Fibroblast of lung (primary cell): ENCODE measurements around the gene MCEMP1.

Source experiments
- EZH2 ChIP-seq: IDR thresholded peaks from 2 replicates; pipeline ENCODE4 v1.5.1; 2012; ENCODE audit warnings: low read length, control low read depth, mild to moderate bottlenecking; ENCODE audit errors: missing control alignments
- TF ChIP-seq, protein P1 (sequence below), 2 donors: IDR thresholded peaks in 1 of 2; conservative IDR thresholded peaks in 1 of 2; 1 replicate in 1 of 2; 2 replicates in 1 of 2; pipeline ENCODE4 v1.5.1; 2011 to 2012; ENCODE audit warnings: low read length in 2 of 2, control low read depth in 1 of 2, inconsistent platforms in 1 of 2, low read depth in 1 of 2, mild to moderate bottlenecking in 1 of 2

DNA sequence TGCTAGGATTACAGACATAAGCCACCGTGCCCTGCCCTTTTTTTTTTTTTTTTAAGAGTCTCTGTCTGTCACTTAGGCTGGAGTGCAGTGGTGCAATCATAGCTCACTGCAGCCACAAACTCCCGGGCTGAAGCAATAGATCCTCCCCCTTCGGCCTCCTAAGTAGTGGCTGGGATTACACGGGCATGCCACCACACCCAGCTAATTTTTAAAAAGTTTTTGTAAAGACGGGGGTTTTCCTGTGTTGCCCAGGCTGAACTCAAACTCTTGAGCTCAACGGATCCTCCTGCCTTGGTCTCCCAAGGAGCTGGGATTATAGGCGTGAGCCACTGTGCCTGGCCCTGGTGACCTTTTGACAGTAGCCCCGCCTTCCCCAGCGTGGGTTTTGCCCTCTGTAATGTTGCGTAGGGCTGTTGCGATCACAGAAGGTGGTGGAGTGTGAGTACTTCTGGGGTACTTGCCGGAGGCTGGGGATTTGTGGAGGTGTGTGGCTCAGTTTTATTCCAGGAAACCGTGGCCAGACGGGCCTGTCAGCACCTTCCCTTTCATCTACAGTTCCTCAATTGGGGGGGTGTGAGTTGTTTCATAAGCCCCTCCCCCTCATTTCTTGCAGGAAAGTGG is 19.6 kb upstream of the MCEMP1 start:
- TF ChIP-seq, protein P1, sequence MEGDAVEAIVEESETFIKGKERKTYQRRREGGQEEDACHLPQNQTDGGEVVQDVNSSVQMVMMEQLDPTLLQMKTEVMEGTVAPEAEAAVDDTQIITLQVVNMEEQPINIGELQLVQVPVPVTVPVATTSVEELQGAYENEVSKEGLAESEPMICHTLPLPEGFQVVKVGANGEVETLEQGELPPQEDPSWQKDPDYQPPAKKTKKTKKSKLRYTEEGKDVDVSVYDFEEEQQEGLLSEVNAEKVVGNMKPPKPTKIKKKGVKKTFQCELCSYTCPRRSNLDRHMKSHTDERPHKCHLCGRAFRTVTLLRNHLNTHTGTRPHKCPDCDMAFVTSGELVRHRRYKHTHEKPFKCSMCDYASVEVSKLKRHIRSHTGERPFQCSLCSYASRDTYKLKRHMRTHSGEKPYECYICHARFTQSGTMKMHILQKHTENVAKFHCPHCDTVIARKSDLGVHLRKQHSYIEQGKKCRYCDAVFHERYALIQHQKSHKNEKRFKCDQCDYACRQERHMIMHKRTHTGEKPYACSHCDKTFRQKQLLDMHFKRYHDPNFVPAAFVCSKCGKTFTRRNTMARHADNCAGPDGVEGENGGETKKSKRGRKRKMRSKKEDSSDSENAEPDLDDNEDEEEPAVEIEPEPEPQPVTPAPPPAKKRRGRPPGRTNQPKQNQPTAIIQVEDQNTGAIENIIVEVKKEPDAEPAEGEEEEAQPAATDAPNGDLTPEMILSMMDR (conservative IDR thresholded peaks at IDR 0.05 in 1 of 2, IDR thresholded peaks at IDR 0.05 in 1 of 2; ENCODE audit: low read depth in 1 of 2, low read length in 2 of 2), result no peak
- TF ChIP-seq EZH2, result no peak
